H1 (cell line): Measurements from ENCODE around the gene LRRC19. TPM values are rescaled to one million over a fixed set of nuclear protein-coding genes. Genes with fewer than 3 reads are reported as not detected.

Experiments used
- CTCF ChIA-PET: fragments of 300-600 bp; sonication (Branson Sonifier 250); formaldehyde crosslinking; loops from one replicate; lab custom pipeline; 2021; ENCODE audit not compliant: partially characterized antibody; lab: Charles Lee
- POLR2A ChIA-PET: fragments of 300-600 bp; sonication (Branson Sonifier 250); formaldehyde crosslinking; loops from one replicate; lab custom pipeline; 2021; ENCODE audit warnings: inconsistent platforms; ENCODE audit not compliant: partially characterized antibody; lab: Charles Lee
- DNase-seq, 2 experiments: peaks; one replicate each; pipeline versions ENCODE4 v3.0.0 to v3.0.0-alpha.2; 2010 to 2022; ENCODE audit warnings: low spot score in 2 of 2, low read depth in 1 of 2, mixed read lengths in 1 of 2
- FAIRE-seq: peaks from 2 replicates; lab custom pipeline; 2011; peaks lifted over from hg19 to GRCh38; lab: Jason Lieb, UNC
- H2AFZ ChIP-seq: 2 replicates; pipeline ENCODE4 v1.8.1; 2012; ENCODE audit warnings: low read length, inconsistent platforms
- H2AK5ac ChIP-seq: 2 replicates; pipeline ENCODE4 v1.6.1; 2013; ENCODE audit warnings: low read depth, low read length
- H2BK120ac ChIP-seq: replicated peaks from 2 replicates; pipeline ENCODE3; 2013; ENCODE audit warnings: low read depth, low read length, inconsistent platforms
- H2BK12ac ChIP-seq: 2 replicates; pipeline ENCODE4 v1.6.1; 2013; ENCODE audit warnings: low read depth, low read length
- H2BK15ac ChIP-seq: 2 replicates; pipeline ENCODE4 v1.6.1; 2013; ENCODE audit warnings: low read length
- H2BK20ac ChIP-seq: 2 replicates; pipeline ENCODE4 v1.6.1; 2013; ENCODE audit warnings: low read length
- H2BK5ac ChIP-seq: 2 replicates; pipeline ENCODE4 v1.6.1; 2013; ENCODE audit warnings: low read depth, low read length
- H3K14ac ChIP-seq: 2 replicates; pipeline ENCODE4 v1.6.1; 2013; ENCODE audit warnings: inconsistent platforms; ENCODE audit not compliant: insufficient read length
- H3K18ac ChIP-seq: 2 replicates; pipeline ENCODE4 v1.6.1; 2013; ENCODE audit warnings: low read length; ENCODE audit errors: extremely low read depth
- H3K23ac ChIP-seq: 2 replicates; pipeline ENCODE4 v1.6.1; 2013; ENCODE audit warnings: inconsistent platforms; ENCODE audit not compliant: insufficient read length
- H3K23me2 ChIP-seq: 2 replicates; pipeline ENCODE4 v1.6.1; 2013; ENCODE audit warnings: low read depth, low read length
- H3K27ac ChIP-seq: 2 replicates; pipeline ENCODE4 v1.6.1; 2011; ENCODE audit warnings: low read depth, low read length, inconsistent platforms
- H3K27me3 ChIP-seq, 4 experiments: replicated peaks in 1 of 4; 1 replicate in 1 of 4; 2 replicates in 3 of 4; pipeline versions ENCODE4 v1.6.1 to v1.8.1; 2011 to 2013; ENCODE audit warnings: low read length in 3 of 4, mild to moderate bottlenecking in 3 of 4, inconsistent platforms in 2 of 4, mixed read lengths in 2 of 4, moderate library complexity in 1 of 4; ENCODE audit not compliant: control insufficient read depth in 3 of 4, insufficient read depth in 3 of 4; ENCODE audit errors: extremely low read depth in 1 of 4
- H3K36me3 ChIP-seq, 4 experiments: 2 replicates each; pipeline versions ENCODE4 v1.6.1 to v1.8.1; 2011 to 2013; ENCODE audit warnings: mild to moderate bottlenecking in 4 of 4, low read length in 3 of 4, moderate library complexity in 2 of 4, control low read depth in 1 of 4, inconsistent platforms in 1 of 4; ENCODE audit not compliant: insufficient read depth in 4 of 4, control insufficient read depth in 2 of 4
- H3K4ac ChIP-seq: replicated peaks from 2 replicates; pipeline ENCODE3; 2013; ENCODE audit warnings: low read length, low read depth, mixed read lengths, inconsistent platforms; ENCODE audit not compliant: insufficient read length
- H3K4me1 ChIP-seq, 4 experiments: replicated peaks in 1 of 4; 1 replicate in 1 of 4; 2 replicates in 3 of 4; pipeline versions ENCODE4 v1.6.1 to v1.8.1; 2011 to 2013; ENCODE audit warnings: low read length in 3 of 4, inconsistent platforms in 2 of 4, mixed read lengths in 1 of 4; ENCODE audit not compliant: insufficient read depth in 4 of 4, control insufficient read depth in 3 of 4
- H3K4me2 ChIP-seq, 2 experiments: 2 replicates each; pipeline versions ENCODE4 v1.6.1 to v1.8.1; 2011 to 2013; ENCODE audit warnings: low read depth in 2 of 2, low read length in 2 of 2, control low read depth in 1 of 2, inconsistent platforms in 1 of 2, mild to moderate bottlenecking in 1 of 2; ENCODE audit not compliant: insufficient read depth in 1 of 2
- H3K4me3 ChIP-seq, 4 experiments: fragments of 200-600, 300-600 bp in 1 of 4; sonication (generic), shearing (Covaris generic), sonication (Bioruptor Twin) in 1 of 4; 2 replicates each; pipeline versions ENCODE4 v1.5.1 to v1.8.1; 2011 to 2016; ENCODE audit warnings: low read length in 4 of 4, low read depth in 3 of 4, control low read depth in 2 of 4, inconsistent platforms in 2 of 4, mild to moderate bottlenecking in 2 of 4, mixed read lengths in 1 of 4, moderate library complexity in 1 of 4; ENCODE audit not compliant: insufficient read depth in 2 of 4; ENCODE audit errors: extremely low read depth in 1 of 4
- H3K56ac ChIP-seq: replicated peaks from 2 replicates; pipeline ENCODE3; 2013; ENCODE audit warnings: low read depth, mild to moderate bottlenecking, mixed read lengths, low read length, inconsistent platforms; ENCODE audit not compliant: insufficient read length
- H3K79me1 ChIP-seq: 2 replicates; pipeline ENCODE4 v1.6.1; 2013; ENCODE audit warnings: low read depth, low read length, control low read depth
- H3K79me2 ChIP-seq, 2 experiments: 2 replicates each; pipeline versions ENCODE4 v1.6.1 to v1.8.1; 2012 to 2013; ENCODE audit warnings: low read length in 2 of 2, mild to moderate bottlenecking in 2 of 2, inconsistent platforms in 1 of 2; ENCODE audit not compliant: insufficient read depth in 2 of 2, control insufficient read depth in 1 of 2
- H3K9ac ChIP-seq, 4 experiments: replicated peaks in 1 of 4; 1 replicate in 1 of 4; 2 replicates in 3 of 4; pipeline versions ENCODE4 v1.6.1 to v1.8.1; 2011 to 2013; ENCODE audit warnings: low read depth in 3 of 4, low read length in 3 of 4, control low read depth in 2 of 4, mild to moderate bottlenecking in 2 of 4, moderate library complexity in 2 of 4, inconsistent platforms in 1 of 4; ENCODE audit errors: extremely low read depth in 1 of 4
- H3K9me3 ChIP-seq, 2 experiments: 2 replicates each; pipeline versions ENCODE4 v1.6.1 to v1.8.1; 2012 to 2013; ENCODE audit warnings: mild to moderate bottlenecking in 2 of 2, moderate library complexity in 2 of 2, control low read depth in 1 of 2, inconsistent platforms in 1 of 2, low read depth in 1 of 2, low read length in 1 of 2, mixed read lengths in 1 of 2; ENCODE audit not compliant: insufficient read depth in 2 of 2
- H4K20me1 ChIP-seq, 2 experiments: replicated peaks in 1 of 2; 2 replicates each; pipeline versions ENCODE3 to v1.8.1; 2011 to 2013; ENCODE audit warnings: inconsistent platforms in 2 of 2, low read length in 2 of 2, mild to moderate bottlenecking in 1 of 2; ENCODE audit not compliant: insufficient read depth in 2 of 2, control insufficient read depth in 1 of 2
- H4K5ac ChIP-seq: 2 replicates; pipeline ENCODE4 v1.6.1; 2013; ENCODE audit warnings: low read length, low read depth, mixed read lengths, inconsistent platforms; ENCODE audit not compliant: insufficient read length
- H4K8ac ChIP-seq: 2 replicates; pipeline ENCODE4 v1.8.0; 2013; ENCODE audit warnings: mild to moderate bottlenecking, moderate library complexity, low read length, inconsistent platforms; ENCODE audit not compliant: insufficient read depth; ENCODE audit errors: extremely low read depth
- H4K91ac ChIP-seq: replicated peaks from 2 replicates; pipeline ENCODE3; 2013; ENCODE audit warnings: low read length, mixed read lengths, inconsistent platforms; ENCODE audit not compliant: insufficient read length
- EP300 ChIP-seq, 2 experiments: IDR thresholded peaks; 1 replicate in 1 of 2; 2 replicates in 1 of 2; pipeline ENCODE4 v1.6.1; 2011 to 2012; ENCODE audit warnings: low read depth in 2 of 2, low read length in 2 of 2, mild to moderate bottlenecking in 2 of 2, borderline replicate concordance in 1 of 2, inconsistent platforms in 1 of 2, moderate library complexity in 1 of 2
- GTF2F1 ChIP-seq: IDR thresholded peaks from 2 replicates; pipeline ENCODE4 v1.6.1; 2012; ENCODE audit warnings: low read depth, low read length, improper control_type of control experiment, borderline replicate concordance
- HDAC2 ChIP-seq, 2 experiments: fragments of 300-600 bp in 1 of 2; sonication (generic) in 1 of 2; IDR thresholded peaks; 2 replicates each; pipeline ENCODE4 v1.6.1; 2011 to 2012; ENCODE audit warnings: low read depth in 2 of 2, low read length in 2 of 2, mild to moderate bottlenecking in 2 of 2, moderate library complexity in 2 of 2, borderline replicate concordance in 1 of 2, inconsistent platforms in 1 of 2
- JUND ChIP-seq: IDR thresholded peaks from 2 replicates; pipeline ENCODE4 v1.6.1; 2011; ENCODE audit warnings: mild to moderate bottlenecking, improper control_type of control experiment, low read length
- NRF1 ChIP-seq: IDR thresholded peaks from 2 replicates; pipeline ENCODE4 v1.6.1; 2011; ENCODE audit warnings: mild to moderate bottlenecking, low read depth, low read length, improper control_type of control experiment
- PHF8 ChIP-seq: fragments of 200-600 bp; sonication (generic); conservative IDR thresholded peaks from 2 replicates; pipeline ENCODE4 v1.7.1; 2012; ENCODE audit warnings: low read depth, mild to moderate bottlenecking, inconsistent platforms, low read length, moderate library complexity
- RXRA ChIP-seq: IDR thresholded peaks from 2 replicates; pipeline ENCODE4 v1.6.1; 2011; ENCODE audit warnings: low read depth, mild to moderate bottlenecking, low read length, moderate library complexity; ENCODE audit not compliant: insufficient read depth
- TCF12 ChIP-seq: IDR thresholded peaks from 2 replicates; pipeline ENCODE4 v1.6.1; 2011; ENCODE audit warnings: low read depth, mild to moderate bottlenecking, low read length
- ZNF274 ChIP-seq: IDR thresholded peaks from 2 replicates; pipeline ENCODE4 v1.7.0; 2012; ENCODE audit warnings: low read length, borderline replicate concordance; ENCODE audit errors: extremely low read depth
- WGBS, 2 experiments: shearing (Covaris generic) in 1 of 2; methylation state at CpG; one replicate each; pipeline versions ENCODE4 v1.1.6 to v1.1.7; 2013 to 2015; ENCODE audit warnings: low lambda C conversion rate in 2 of 2, mixed read lengths in 2 of 2, inconsistent platforms in 1 of 2, low coverage in 1 of 2, missing lambda C conversion rate in 1 of 2; ENCODE audit not compliant: insufficient replicate concordance in 2 of 2, insufficient coverage in 1 of 2, insufficient read length in 1 of 2; ENCODE audit errors: extremely low coverage in 1 of 2, missing lambda C conversion rate in 1 of 2; 5-methylcytosine and 5-hydroxymethylcytosine counted together
- polyA plus RNA-seq, 7 experiments: library from polyadenylated mRNA; depleted of rRNA in 3 of 7; stranded (reverse) in 5 of 7; unstranded in 2 of 7; fragments of >200 nt in 5 of 7; fragments of 200-250 nt in 2 of 7; gene quantifications; 1 replicate in 5 of 7; 2 replicates in 1 of 7; 4 replicates in 1 of 7; pipeline versions ENCODE4 v1.2.1 to v1.2.3, GENCODE V29; 2011 to 2013; ENCODE audit warnings: missing spikeins in 2 of 7, mixed read lengths in 2 of 7
- total RNA-seq: library from RNA; stranded (reverse); fragmentation: NEBNext Ultra II Directional; extraction: Animal tissue kit (Norgen Biotek cat#: 25700); gene quantifications from 2 replicates; pipeline ENCODE4 v1.2.1, GENCODE V29; 2021

Gene LRRC19
- total and polyA plus RNA-seq, 2 of the 8 experiments (the other 6 are each of a cell fraction or from before 2014, with no cell fraction given) = not detected

- 1% methylated on average over 73 of the region's 76 CpGs; no CpG with 5 or more reads in 1 of the 2 experiments for WGBS, 2 experiments
- H3K4me3 ChIP-seq = peak within 1 kb of the TSS; percentile 93 to 97 (median 96)
- H2BK20ac ChIP-seq = no peak within 1 kb of the TSS
- CTCF ChIA-PET = interaction anchor here (1.0 to 1.3 kb wide), 4 partner anchors 12 to 89 kb away, joined by 3 to 4 read pairs (median 3); no protein-coding TSS in a partner anchor
- peak within 1 kb of the TSS; percentile 92 for H2BK5ac ChIP-seq
- peak within 1 kb of the TSS; percentile 70 for H3K4ac ChIP-seq
- FAIRE-seq (no peak), DNase-seq (peak; percentile 75 to 91)
- H3K79me1 ChIP-seq = peaks cover 9% of the 10 kb centered on the region
- H3K56ac ChIP-seq = peak within 1 kb of the TSS; percentile 82
- peaks cover 0 to 1% (median 0%) of the 10 kb centered on the region in 4 experiments; a peak in 4 of 7 replicates for H3K4me1 ChIP-seq
- H2BK15ac ChIP-seq = no peak within 1 kb of the TSS
- H4K91ac ChIP-seq = peak within 1 kb of the TSS; percentile 95
- no peaks in the 10 kb centered on the region for H3K27me3 ChIP-seq
- H3K36me3 ChIP-seq = no peaks in the 10 kb centered on the region; a peak in 1 of 8 replicates
- H3K4me2 ChIP-seq = peak within 1 kb of the TSS; percentile 71 to 82
- peaks cover 5% of the 10 kb centered on the region for H3K23me2 ChIP-seq
- H4K5ac ChIP-seq = peak within 1 kb of the TSS; percentile 88
- POLR2A ChIA-PET = interaction anchor here (0.6 to 2.5 kb wide), 11 partner anchors 8 to 56 kb away, joined by 3 to 21 read pairs (median 5); partner anchors contain the start of genes CAAP1 and IFT74
- peak within 1 kb of the TSS; percentile 85; the same call in 1 of the 2 replicates for H3K18ac ChIP-seq
- no peaks in the 10 kb centered on the region for H3K9me3 ChIP-seq
- peak within 1 kb of the TSS; percentile 85 to 97 (median 88) for H3K9ac ChIP-seq
- peak within 1 kb of the TSS; percentile 79; the same call in 1 of the 2 replicates for H2AFZ ChIP-seq
- no peak within 1 kb of the TSS for H3K14ac ChIP-seq
- H3K79me2 ChIP-seq = peaks cover 31 to 47% of the 10 kb centered on the region in 2 experiments
- peak within 1 kb of the TSS; percentile 24 for H2BK120ac ChIP-seq
- H3K27ac ChIP-seq = peak within 1 kb of the TSS; percentile 96
- no peak within 1 kb of the TSS for H3K23ac ChIP-seq
- H4K20me1 ChIP-seq = peaks cover 0 to 4% of the 10 kb centered on the region in 2 experiments
- peak within 1 kb of the TSS; percentile 65; the same call in 1 of the 2 replicates for H2BK12ac ChIP-seq
- H4K8ac ChIP-seq = peak within 1 kb of the TSS; percentile 99; the same call in 1 of the 2 replicates
- H2AK5ac ChIP-seq = no peak within 1 kb of the TSS
- no peak; the same call in 1 of the 2 replicates for TF ChIP-seq GTF2F1
- peak in 1 of 2 experiments; percentile 56; a peak in 2 of 3 replicates for TF ChIP-seq EP300 (IDR thresholded peaks at IDR 0.05; ENCODE audit: borderline replicate concordance in 1 of 2, low read depth in 2 of 2, low read length in 2 of 2)
- TF ChIP-seq ZNF274 = no peak
- TF ChIP-seq JUND = no peak
- no peak for TF ChIP-seq RXRA
- TF ChIP-seq TCF12 = no peak
- peak; percentile 73 for TF ChIP-seq PHF8
- peak in 1 of 2 experiments; percentile 84; a peak in 1 of 4 replicates for TF ChIP-seq HDAC2 (IDR thresholded peaks at IDR 0.05; ENCODE audit: borderline replicate concordance in 1 of 2, low read depth in 2 of 2, low read length in 2 of 2)
- TF ChIP-seq NRF1 = no peak
These were observed 58.4 kb downstream of the LRRC19 start, which contains the start of gene PLAA for GRCh38 chr9:26946753-26947727. TSS of gene PLAA (minus strand) at chr9:26947242. CDS start at chr9:26947045, 197 bp downstream.
